Coronary artery (tissue), 2 donors: Measurements from ENCODE around the gene SURF2.

ENCODE experiments used
- DNase-seq: peaks from one replicate; pipeline ENCODE4 v3.0.0-alpha.2; 2017; ENCODE audit warnings: low spot score
- H3K27ac ChIP-seq, 2 donors: fragments of 200-600 bp; sonication (generic); one replicate each; pipeline ENCODE4 v1.5.1; 2016 to 2019
- H3K4me3 ChIP-seq: fragments of 200-600 bp; sonication (generic); 2 replicates; pipeline ENCODE4 v1.5.1; 2016; ENCODE audit warnings: mild to moderate bottlenecking, moderate library complexity
- TF ChIP-seq, protein P1 (sequence below): fragments of 200-600 bp; sonication (generic); IDR thresholded peaks from one replicate; pipeline ENCODE4 v1.5.1; 2019; ENCODE audit warnings: antibody characterized with exemption

Gene SURF2

DNA sequence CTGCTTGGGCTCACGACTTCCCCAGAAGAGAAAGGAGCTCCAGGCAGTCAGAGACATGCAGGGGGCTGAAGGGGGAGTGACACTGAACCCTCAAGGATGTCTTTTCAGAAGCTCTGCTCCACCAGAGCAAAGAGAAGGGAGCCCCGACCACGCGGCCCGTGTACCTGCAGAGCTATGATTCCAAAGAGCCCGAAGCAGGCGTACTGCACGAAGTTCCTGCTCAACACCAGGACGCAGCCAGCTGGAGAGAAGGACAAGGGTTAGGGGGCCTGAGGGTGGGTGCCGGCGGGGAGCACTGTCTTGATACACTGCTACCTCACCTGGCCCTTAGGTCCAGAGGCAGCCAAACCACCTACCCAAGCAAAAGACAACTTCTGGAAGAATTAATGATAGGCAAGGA is 10.1 kb downstream of the SURF2 start:
- H3K4me3 ChIP-seq = no peak overlapping the region
- TF ChIP-seq, protein P1, sequence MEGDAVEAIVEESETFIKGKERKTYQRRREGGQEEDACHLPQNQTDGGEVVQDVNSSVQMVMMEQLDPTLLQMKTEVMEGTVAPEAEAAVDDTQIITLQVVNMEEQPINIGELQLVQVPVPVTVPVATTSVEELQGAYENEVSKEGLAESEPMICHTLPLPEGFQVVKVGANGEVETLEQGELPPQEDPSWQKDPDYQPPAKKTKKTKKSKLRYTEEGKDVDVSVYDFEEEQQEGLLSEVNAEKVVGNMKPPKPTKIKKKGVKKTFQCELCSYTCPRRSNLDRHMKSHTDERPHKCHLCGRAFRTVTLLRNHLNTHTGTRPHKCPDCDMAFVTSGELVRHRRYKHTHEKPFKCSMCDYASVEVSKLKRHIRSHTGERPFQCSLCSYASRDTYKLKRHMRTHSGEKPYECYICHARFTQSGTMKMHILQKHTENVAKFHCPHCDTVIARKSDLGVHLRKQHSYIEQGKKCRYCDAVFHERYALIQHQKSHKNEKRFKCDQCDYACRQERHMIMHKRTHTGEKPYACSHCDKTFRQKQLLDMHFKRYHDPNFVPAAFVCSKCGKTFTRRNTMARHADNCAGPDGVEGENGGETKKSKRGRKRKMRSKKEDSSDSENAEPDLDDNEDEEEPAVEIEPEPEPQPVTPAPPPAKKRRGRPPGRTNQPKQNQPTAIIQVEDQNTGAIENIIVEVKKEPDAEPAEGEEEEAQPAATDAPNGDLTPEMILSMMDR = no peak
- H3K27ac ChIP-seq = no peak overlapping the region
- DNase-seq = no peak

DNA sequence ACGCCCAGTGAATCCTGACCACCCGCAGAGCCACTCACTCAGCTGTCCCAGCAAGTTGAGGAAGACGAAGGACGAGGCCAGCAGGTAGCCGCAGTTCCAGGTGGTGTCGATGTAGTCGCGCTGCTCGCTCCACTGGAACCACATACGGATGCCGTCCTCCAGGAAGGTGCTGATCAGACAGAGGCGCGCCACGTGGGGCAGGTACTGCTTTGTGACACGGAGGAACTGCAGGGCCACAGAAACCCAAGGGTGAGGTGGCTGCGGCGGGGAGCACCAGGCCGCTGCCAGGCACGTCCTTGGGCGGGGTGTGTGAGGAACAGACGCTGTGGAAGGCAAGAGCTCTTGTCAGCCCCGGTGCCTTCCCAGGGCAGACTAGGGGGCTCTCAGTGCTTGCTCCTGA is 10.9 kb downstream of the SURF2 start:
- Histone ChIP-seq H3K27ac (no peak overlapping the region), H3K4me3 (no peak overlapping the region)
- no peak for DNase-seq
- TF ChIP-seq, protein P1 = no peak

DNA sequence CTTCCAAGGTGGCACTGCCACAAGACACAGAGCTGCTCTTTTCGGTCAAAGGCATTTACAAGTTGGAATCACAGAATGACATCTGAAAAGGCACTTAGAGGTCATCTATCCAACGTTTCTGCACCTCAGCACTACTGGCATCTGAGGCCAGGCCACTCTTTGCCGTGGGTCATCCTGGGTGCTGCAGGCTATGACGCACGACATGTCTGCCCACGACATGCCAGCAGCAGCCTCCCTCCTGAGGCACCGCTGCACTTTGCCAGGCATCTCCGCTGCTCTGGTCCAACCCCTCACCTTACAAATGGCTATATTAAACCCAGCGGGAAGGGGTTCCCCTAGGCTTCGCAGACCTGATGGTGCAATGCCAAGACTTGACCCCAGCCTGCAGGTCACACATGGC is 11.4 kb downstream of the SURF2 start:
- no peak overlapping the region for H3K4me3 ChIP-seq
- TF ChIP-seq, protein P1 = no peak

DNA sequence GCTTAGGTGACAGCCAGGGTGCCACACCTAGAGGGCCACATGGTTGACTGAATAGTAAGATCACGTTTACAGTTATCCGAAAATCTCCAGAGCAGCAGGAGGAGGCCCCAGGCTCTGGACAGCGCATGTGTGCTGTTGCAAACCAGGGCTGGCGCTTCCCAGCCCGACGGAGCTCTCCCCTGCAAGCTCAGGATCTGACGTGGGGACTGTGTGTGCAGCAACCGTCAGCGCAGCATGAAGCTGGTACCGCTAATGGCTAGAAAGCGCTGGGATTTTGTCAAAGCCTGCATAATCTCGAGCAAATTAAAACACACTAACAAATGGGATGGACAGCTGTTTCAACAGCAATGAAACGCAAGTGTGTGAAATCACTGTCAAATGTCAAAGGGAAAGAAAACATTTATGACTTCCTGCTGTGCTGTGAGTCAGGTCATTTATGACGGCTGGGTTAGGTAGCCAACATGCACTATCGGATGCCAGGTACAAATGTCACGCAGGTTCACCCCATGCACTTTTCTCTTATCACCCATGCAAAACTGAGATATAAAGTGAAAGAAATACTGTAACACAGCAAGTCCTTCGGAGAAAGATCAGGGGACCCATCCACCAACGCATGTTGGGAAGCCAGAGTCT is 12.0 kb downstream of the SURF2 start:
- Histone ChIP-seq H3K4me3 (no peak overlapping the region), H3K27ac (no peak overlapping the region)
- TF ChIP-seq, protein P1 = no peak
- DNase-seq = no peak

More for the DNA sequence above, 11.4 kb downstream of the SURF2 start:
- H3K27ac ChIP-seq = no peak overlapping the region
- DNase-seq = no peak

DNA sequence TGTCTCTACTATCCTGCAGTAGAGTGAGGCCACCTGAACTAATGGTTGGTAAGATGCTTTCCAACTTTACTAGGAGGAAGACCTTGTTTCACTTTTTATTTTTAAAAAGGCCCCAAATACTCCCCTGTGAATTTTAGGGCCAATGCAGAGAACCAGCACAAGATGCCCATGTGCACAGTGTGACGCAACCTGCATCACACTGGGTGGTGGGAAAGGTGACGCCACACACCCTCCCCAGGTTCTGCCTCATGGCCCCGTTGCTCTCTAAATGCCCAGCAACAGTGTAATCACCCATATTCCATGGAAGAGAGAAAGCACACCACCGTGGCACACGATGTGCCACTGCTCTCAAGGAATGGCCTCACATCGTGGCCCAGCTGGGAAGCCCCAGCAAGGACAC is 13.1 kb downstream of the SURF2 start:
- no peak for DNase-seq
- TF ChIP-seq, protein P1 = no peak
- no peak overlapping the region for H3K4me3 ChIP-seq
- no peak overlapping the region for H3K27ac ChIP-seq

DNA sequence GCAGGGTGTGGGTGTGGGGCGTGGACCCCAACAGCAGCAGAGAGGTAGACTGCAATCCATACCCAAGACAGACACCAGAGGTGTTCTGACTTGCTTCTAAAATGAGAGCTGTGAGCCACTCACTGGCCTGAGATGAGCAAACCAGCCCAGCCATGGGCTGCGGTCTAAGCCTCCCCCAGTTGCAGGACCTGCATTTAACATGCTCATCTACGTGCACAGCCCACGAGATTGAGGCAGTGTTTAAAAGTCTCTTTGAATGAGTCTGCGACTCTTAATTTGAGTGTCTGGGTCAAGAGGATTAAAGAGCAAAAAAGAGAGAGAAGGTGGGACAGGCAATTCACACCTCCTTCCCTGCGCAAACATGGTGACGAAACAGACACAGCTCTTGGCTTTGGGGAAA is 13.6 kb downstream of the SURF2 start:
- no peak overlapping the region for H3K4me3 ChIP-seq
- TF ChIP-seq, protein P1 = no peak

DNA sequence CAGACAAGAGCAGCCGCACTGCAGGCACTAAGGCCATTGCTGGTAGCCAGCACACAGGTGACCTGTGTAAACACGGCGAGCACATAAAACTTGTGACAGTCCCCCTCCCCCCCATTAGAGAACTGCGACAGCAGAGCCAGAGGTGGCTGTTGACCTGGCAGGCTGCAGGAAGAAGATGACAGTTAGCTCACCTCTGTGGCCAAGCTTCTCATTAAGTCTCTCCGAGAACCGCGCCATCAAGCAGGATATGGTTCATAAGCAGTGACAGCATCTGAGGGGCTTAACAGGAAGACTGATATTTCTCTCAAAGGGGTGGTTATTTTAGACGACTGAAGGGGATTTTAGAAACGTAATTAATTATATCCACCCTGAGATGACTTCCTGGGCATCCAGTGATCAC is 14.3 kb downstream of the SURF2 start:
- no peak for DNase-seq
- TF ChIP-seq, protein P1 = no peak
- Histone ChIP-seq H3K27ac (no peak overlapping the region), H3K4me3 (no peak overlapping the region)

More for the DNA sequence above, 13.6 kb downstream of the SURF2 start:
- no peak overlapping the region for H3K27ac ChIP-seq
- DNase-seq = no peak
